KBM-7 (cell line): ENCODE results near the gene IQCK.

Experiments used
- DNase-seq: peaks from one replicate; pipeline ENCODE4 v3.0.0-alpha.2; 2015
- in situ Hi-C: fragments of 300-500 bp; cut with MboI; formaldehyde crosslinking; loops from 2 replicates; pipeline ENCODE4 v1.14.3; 2020; ENCODE audit warnings: low sequenced_read_pairs, low pct_unique_long_range_greater_than_20kb, mixed read lengths

IQCK gene

DNA sequence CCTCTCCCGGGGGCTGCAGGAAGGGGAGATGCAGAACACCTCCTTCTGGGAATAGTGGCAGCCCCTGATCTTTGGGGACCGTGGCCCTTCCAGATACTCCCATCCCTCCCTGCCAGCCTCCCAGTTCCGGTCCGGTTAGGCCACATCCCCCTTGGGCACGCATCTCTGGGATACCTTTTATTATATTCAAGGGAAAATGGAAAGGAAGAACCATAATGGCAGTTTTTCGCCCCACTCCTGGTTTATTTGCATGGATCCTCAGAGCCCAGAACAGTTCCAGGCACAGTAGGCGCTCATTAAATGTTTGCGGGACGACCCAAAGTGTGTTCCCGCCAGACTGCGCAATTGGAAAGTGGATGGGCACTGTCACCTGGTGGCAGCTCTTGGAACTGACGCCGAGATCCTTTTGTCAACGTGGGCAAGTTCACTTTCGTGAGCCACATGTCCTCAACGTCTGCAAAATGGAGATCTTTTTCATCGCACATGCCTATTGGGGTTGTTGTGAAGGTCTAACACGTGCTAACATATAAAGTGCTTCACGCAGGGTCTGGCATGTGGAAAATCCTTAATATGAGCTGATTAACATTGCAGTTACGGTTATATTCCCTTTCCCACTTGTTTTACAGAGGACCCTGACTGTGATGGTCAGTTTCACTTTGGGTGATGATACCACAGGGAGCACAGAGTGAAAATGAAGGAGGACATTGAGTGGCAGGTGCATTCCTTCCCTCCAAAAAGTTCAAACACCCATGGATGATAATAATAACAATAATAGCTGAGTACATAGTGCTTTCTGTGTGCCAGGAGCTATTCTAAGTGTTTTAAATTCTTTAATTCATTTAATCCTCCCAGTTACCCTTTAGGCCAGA lies 168.2 kb downstream of the IQCK start:
- DNase-seq: peak; percentile 93
- in situ Hi-C loops: loop anchor here (10.0 kb wide), 1 partner anchor 292 kb away; no protein-coding TSS in a partner anchor

DNA sequence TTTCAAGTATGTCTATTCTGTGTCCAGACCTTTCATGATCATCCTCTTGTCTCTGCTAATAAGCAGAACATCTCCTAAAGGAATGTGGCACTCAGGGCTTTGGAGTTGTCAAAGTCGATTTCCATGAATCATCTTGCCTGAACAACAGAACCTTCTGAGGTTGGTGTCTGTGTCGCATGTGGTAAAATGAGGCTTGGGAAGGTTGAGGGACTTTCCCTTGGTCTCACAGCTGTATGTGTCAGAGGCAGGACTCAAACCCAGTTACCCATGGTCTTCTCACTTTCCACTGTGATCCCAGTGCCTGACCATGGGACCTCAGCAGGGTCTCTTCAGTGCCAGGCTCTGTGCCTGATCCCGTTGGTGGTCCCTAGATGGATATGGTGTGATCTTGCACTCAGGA lies 170.8 kb downstream of the IQCK start:
- in situ Hi-C loops: loop anchor here (10.0 kb wide), 1 partner anchor 294 kb away; no protein-coding TSS in a partner anchor

DNA sequence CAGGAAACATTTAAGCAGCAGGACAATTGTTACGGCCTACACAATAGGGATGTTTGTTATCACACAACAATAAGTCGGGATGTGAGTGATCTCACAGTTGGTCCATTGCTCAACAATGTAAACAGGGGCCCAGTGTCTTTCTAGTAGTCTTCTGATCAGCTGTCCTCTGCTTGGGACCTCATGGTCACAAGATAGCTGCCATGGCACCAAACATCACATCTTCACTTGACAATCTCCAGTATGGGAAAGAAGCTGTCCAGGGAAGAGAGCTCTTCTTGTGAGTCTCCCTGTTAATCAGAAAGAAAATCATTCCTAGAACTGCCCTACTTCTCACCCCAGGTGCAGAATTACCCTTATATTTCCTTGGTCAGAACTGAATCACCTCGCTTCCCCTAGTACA lies 172.8 kb downstream of the IQCK start:
- no peak for DNase-seq
- in situ Hi-C loops: no loop called here

More for the DNA sequence above, 170.8 kb downstream of the IQCK start:
- DNase-seq: no peak

DNA sequence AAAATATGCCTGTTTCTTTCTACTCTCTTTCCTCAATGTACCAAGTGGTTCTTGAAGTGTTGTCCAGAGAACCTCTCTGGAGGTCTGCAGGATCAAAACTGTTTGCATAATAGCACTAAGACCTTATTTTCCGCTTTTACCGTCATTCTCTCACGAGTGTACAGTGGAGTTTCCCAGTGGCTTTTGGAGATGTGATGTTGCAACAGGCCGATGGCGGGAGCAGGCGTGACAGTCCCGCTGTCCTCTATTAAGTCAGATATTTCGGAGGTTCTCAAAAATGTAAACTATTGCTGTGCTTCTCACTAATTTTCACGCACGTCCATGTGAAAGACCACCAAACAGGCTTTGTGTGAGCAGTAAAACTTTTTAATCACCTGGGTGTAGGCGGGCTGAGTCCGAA lies 174.8 kb downstream of the IQCK start:
- in situ Hi-C loops: no loop called here
- DNase-seq: no peak

DNA sequence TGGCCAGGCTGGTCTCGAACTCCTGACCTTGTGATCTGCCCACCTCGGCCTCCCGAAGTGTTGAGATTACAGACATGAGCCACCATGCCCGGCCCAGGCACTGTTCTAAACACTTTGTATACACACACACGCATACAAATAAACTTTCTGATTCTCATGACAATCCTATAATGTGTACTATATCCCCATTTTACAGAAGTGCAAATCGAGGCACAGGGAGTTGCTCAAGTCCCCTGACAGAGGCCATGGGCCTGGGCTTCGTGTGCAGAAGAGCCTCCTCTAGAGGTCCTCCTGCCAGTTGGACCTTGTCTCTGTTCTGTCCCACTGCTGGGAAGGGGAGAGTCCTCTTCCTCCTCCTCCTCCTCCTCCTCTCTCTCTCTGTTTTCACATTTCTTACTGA lies 176.5 kb downstream of the IQCK start:
- DNase-seq: no peak
- in situ Hi-C loops: no loop called here

- in situ Hi-C loops: no loop called here
These were observed 178.9 kb downstream of the IQCK start for GRCh38 chr16:19896951-19897350.

DNA sequence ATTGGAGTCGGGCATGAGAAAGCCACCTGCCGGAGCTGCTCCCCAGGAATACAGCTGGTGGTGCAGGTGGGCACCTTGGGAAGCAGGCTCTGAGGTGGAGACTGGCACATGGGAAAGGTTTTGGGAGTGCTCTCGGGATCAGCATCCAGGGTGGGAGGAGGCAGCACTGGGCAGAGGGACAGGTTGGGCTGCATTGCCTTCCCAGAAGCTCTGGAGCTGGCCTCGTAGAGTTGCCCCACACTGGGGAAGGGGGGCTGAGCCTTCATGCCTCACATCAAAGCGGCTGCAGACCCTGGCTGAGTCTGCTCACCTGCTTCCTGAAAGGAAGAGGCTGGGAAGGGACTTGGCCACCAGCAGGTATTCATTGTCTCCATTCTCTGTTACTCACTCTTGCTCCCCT lies 180.1 kb downstream of the IQCK start:
- no peak for DNase-seq
- in situ Hi-C loops: no loop called here

More at GRCh38 chr16:19896951-19897350, 178.9 kb downstream of the IQCK start:
- no peak for DNase-seq

- in situ Hi-C loops: no loop called here
- DNase-seq: peak; percentile 68
These were observed 181.0 kb downstream of the IQCK start for GRCh38 chr16:19898924-19899604.

DNA sequence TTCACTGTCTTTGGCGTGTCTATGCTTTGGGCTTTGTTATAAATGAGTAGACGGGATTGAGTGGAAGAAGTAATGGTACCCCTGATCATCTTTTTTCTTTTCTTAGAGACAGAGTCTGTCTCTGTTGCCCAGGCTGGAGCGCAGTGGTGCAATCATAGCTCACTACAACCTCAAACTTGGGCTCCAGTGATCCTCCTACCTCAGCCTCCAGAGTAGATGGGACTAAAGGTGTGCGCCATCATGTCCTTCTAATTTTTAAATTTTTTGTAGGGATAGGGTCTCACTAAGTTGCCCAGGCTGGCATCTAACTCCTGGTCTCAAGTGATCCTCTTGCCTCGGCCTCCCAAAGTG lies 181.5 kb downstream of the IQCK start:
- in situ Hi-C loops: no loop called here
- DNase-seq: no peak

DNA sequence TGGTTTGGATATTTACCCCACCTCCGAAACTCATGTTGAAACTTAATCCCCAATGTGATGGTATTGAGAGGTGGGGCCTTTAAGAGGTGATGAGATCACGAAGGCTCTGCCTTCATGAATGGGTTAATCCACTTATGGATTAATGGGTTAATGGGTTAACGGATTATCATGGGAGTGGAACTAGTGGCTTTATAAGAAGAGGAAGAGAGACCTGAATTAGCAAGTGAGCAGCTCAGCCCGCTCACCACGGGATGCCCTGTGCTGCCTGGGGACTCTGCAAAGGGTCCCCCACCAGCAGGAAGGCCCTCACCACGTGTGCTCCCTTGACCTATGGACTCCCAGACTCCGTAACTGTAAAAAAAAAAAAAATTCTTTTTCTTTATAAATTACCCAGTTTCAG lies 183.1 kb downstream of the IQCK start:
- in situ Hi-C loops: loop anchor here (25.0 kb wide), 1 partner anchor 486 kb away; no protein-coding TSS in a partner anchor
- DNase-seq: no peak

DNA sequence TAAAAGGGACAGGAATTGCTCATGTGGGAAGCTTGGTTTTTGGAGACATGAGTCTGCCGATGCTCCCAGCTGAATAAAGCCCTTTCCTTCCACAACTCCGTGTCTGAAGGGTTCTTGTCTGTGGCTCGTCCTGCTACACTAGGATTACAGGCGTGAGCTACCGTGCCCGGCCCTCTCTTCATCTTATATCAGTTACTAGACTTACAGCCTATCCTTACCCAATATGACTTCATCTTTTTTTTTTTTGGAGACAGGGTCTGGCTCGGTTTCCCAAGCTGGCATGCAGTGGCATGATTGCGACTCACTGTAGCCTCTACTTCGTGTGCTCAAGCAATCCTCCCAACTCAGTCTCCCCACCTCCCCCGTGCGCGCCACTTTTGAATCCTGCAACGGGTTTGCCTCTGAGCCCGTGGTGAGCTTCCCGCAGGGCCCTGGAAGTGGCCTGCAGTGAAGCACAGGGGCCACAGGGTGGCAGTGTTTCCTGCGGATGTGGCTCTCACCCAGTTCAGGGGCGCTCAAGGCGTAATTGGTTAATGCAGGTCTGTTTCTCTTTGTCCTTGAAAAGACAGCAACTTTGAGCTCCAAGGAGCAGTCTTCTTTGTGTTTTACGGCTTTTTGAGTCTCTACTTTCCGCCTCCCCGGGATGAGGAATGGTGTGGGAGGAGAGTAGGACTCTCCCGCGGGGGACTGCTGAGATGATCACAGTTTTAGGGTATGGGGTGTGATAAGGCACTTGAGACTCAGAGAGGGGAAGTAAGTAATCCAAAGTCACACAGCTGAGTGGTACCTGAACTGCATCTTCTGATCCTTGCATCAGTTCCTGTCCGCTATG lies 189.3 kb downstream of the IQCK start:
- in situ Hi-C loops: loop anchor here (25.0 kb wide), 1 partner anchor 480 kb away; no protein-coding TSS in a partner anchor
- peak; percentile 78 for DNase-seq
